Osteocyte (in vitro differentiated cells): Measurements from ENCODE around the gene GPR158. TPM values are rescaled to one million over a fixed set of nuclear protein-coding genes. Genes with fewer than 3 reads are reported as not detected.

Source experiments
- DNase-seq: peaks from one replicate; pipeline ENCODE4 v3.0.0; 2021; ENCODE audit warnings: mixed read lengths; ENCODE audit not compliant: unreplicated experiment; ENCODE audit errors: extremely low spot score
- H3K27ac Mint-ChIP-seq: one replicate; pipeline ENCODE4 v1.8.0; 2021; ENCODE audit warnings: mild to moderate bottlenecking, mixed read lengths; ENCODE audit not compliant: unreplicated experiment
- H3K27me3 Mint-ChIP-seq: one replicate; pipeline ENCODE4 v1.8.0; 2021; ENCODE audit warnings: mixed read lengths; ENCODE audit not compliant: unreplicated experiment
- H3K36me3 Mint-ChIP-seq: one replicate; pipeline ENCODE4 v1.8.0; 2021; ENCODE audit warnings: mixed read lengths; ENCODE audit not compliant: unreplicated experiment
- H3K4me1 Mint-ChIP-seq: one replicate; pipeline ENCODE4 v1.8.0; 2021; ENCODE audit warnings: mixed read lengths; ENCODE audit not compliant: unreplicated experiment
- H3K4me3 Mint-ChIP-seq: one replicate; pipeline ENCODE4 v1.8.0; 2021; ENCODE audit warnings: mild to moderate bottlenecking, moderate library complexity, mixed read lengths; ENCODE audit not compliant: unreplicated experiment
- H3K9me3 Mint-ChIP-seq: one replicate; pipeline ENCODE4 v1.8.0; 2021; ENCODE audit warnings: mixed read lengths; ENCODE audit not compliant: unreplicated experiment
- total RNA-seq: library from RNA; stranded (reverse); gene quantifications from 2 replicates; pipeline ENCODE4 v1.2.1, GENCODE V29; 2021
- TF ChIP-seq, protein P1 (sequence below): fragments of 200-600 bp; sonication (generic); IDR thresholded peaks from 2 replicates; pipeline ENCODE4 v1.5.0; 2021; ENCODE audit warnings: antibody characterized with exemption, mild to moderate bottlenecking, moderate library complexity

The GPR158 gene
- total RNA-seq, 1 donor from 2014 or later: 0.19 TPM

DNA sequence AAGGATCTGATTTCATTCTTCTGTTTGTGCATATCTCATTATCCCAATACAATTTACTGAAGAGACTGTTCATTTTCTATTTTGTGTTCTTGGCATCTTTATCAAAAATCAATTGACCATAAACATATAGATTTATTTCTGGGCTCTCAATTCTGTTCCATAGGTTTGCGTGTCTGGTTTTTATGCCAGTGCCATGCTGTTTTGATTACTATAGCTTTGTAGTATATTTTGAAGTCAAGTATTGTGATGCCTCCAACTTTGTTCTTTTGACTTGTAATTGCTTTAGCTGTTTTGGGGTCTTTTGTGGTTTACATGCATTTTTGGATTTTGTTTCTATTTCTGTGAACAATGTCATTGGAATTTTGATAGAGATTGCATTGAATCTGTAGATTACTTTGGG is 278.8 kb downstream of the GPR158 start:
- Mint-ChIP-seq H3K4me1 (no peaks in the 10 kb centered on the region), H3K27me3 (no peaks in the 10 kb centered on the region), H3K36me3 (no peaks in the 10 kb centered on the region), H3K27ac (no peak overlapping the region), H3K4me3 (no peak overlapping the region), H3K9me3 (peaks cover 23% of the 10 kb centered on the region)
- DNase-seq: no peak
- TF ChIP-seq, protein P1, sequence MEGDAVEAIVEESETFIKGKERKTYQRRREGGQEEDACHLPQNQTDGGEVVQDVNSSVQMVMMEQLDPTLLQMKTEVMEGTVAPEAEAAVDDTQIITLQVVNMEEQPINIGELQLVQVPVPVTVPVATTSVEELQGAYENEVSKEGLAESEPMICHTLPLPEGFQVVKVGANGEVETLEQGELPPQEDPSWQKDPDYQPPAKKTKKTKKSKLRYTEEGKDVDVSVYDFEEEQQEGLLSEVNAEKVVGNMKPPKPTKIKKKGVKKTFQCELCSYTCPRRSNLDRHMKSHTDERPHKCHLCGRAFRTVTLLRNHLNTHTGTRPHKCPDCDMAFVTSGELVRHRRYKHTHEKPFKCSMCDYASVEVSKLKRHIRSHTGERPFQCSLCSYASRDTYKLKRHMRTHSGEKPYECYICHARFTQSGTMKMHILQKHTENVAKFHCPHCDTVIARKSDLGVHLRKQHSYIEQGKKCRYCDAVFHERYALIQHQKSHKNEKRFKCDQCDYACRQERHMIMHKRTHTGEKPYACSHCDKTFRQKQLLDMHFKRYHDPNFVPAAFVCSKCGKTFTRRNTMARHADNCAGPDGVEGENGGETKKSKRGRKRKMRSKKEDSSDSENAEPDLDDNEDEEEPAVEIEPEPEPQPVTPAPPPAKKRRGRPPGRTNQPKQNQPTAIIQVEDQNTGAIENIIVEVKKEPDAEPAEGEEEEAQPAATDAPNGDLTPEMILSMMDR: no peak

DNA sequence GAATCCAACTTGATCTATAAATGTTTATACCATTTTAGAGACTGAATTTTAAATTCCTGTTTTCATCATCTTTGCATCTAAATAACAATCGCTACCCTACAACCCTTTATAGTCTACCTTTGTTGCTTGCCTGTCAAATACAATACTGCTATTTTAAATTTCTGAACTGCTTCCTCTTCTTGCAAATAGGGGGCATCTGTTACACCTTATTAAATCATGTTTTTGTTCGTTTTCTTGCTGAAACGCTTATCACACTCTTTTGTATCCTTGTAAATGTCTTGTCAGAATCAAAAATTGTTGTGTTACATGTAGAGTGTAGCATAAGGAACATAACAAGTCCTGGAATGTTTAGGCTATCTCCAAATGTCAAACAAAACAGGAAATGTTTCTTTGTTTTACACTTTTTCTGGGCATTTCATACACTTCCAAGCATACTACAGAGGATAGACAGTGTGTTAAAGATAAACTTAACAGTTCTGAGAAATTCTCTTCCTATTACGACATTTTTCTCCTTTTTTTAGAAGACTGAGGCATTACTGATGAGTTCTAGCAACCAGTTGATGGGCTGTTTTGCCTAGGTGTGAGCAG is 281.3 kb downstream of the GPR158 start:
- Mint-ChIP-seq H3K36me3 (no peaks in the 10 kb centered on the region), H3K27ac (no peak overlapping the region), H3K27me3 (no peaks in the 10 kb centered on the region), H3K9me3 (peaks cover 23% of the 10 kb centered on the region), H3K4me1 (no peaks in the 10 kb centered on the region), H3K4me3 (no peak overlapping the region)
- DNase-seq: no peak
- TF ChIP-seq, protein P1: no peak

DNA sequence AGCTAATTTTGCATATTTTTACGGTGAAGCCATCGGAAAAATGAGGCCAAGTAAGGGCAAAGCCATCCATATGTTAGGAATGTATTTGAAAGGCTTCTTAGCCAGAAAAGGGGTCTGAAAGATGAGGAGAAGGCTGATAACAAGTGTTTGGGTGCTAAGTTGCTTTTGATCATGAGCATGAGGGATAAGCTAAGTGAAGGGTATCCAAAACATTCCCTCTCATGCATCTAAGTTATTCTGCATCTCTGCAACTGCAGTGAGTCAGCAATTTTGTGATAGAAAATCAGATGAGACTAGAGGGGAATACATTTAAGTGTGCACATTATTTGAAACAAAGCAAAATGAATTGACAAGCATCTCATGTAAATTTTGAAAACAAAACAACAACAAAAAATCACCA is 282.8 kb downstream of the GPR158 start:
- Mint-ChIP-seq H3K4me1 (no peaks in the 10 kb centered on the region), H3K4me3 (no peak overlapping the region), H3K27me3 (no peaks in the 10 kb centered on the region), H3K9me3 (peaks cover 27% of the 10 kb centered on the region), H3K27ac (no peak overlapping the region), H3K36me3 (no peaks in the 10 kb centered on the region)
- TF ChIP-seq, protein P1: no peak
- no peak for DNase-seq

DNA sequence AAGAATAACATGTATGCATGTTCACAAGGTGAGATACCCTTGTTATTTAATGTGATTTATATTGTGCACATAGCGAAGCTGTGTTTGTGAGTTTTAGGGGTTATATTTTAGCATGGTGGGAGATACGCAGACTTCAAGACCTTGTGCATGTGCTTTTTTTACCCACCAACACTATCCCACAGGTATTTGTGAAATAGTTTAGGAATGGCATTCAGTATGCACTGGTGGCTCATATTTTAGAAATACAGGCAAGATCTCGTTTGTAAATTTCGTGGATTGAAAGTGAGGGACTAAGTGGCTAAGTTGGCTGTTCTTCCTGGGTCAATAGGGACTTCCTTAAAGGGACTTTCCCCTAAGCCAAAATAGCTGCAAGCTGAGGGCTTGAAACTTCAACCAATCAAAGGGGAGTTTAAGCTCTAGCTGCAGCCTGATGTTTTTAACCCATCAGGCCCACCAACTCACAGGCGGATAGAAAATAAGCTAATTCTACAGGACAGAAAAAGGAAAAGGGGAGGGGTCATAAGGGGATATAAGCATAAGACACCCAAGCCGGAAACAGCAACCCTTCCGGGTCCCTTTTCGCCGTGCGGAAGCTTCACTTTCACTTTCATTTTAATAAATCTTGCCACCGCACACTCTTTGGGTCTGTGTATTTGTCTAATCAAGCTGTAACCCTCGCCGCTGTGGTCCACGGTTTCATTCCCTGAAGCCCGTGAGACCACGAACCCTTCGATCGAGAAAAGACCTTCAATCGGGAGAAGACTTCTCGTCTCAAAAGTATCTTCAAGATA is 291.0 kb downstream of the GPR158 start:
- Mint-ChIP-seq H3K36me3 (no peaks in the 10 kb centered on the region), H3K27me3 (no peaks in the 10 kb centered on the region), H3K4me3 (no peak overlapping the region), H3K27ac (no peak overlapping the region), H3K9me3 (peaks cover 21% of the 10 kb centered on the region), H3K4me1 (no peaks in the 10 kb centered on the region)
- no peak for DNase-seq
- TF ChIP-seq, protein P1: no peak

DNA sequence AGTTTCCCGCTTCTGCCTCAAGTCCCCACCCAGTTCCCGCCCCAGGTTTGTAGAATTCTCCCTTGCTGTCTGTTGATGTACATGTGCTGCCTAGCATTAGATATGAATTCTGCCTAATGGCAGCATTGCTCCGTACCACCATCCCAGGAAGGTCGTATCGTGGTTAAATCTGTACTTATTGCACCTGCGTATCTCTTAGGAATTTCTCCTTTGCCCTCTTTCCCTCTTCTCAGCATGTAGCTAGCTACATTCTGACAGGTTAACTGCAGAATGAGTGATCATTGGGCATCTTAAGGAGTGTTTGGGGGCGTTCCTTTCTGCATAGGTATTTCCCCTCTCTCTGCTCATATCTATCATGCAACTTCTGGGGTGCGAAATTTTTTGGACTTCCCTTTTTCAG is 293.1 kb downstream of the GPR158 start:
- H3K27ac Mint-ChIP-seq: no peak overlapping the region
- H3K4me1 Mint-ChIP-seq: no peaks in the 10 kb centered on the region
- DNase-seq: no peak
- H3K9me3 Mint-ChIP-seq: peaks cover 11% of the 10 kb centered on the region
- H3K4me3 Mint-ChIP-seq: no peak overlapping the region
- H3K27me3 Mint-ChIP-seq: no peaks in the 10 kb centered on the region
- no peaks in the 10 kb centered on the region for H3K36me3 Mint-ChIP-seq
- TF ChIP-seq, protein P1: no peak
